GM12878 (cell line): ENCODE results near the gene SIPA1.

ENCODE experiments used
- CHD1 ChIP-seq: IDR thresholded peaks from 2 replicates; pipeline ENCODE4 v1.6.1; 2012; ENCODE audit warnings: low read depth, low read length, improper control_type of control experiment
- CTCF ChIP-seq, 3 experiments: IDR thresholded peaks in 2 of 3; conservative IDR thresholded peaks in 1 of 3; 2 replicates each; pipeline ENCODE4 v1.5.1; 2011; ENCODE audit warnings: low read depth in 3 of 3, low read length in 3 of 3, mild to moderate bottlenecking in 3 of 3, control low read depth in 2 of 3, moderate library complexity in 2 of 3, inconsistent platforms in 1 of 3, mixed read lengths in 1 of 3; ENCODE audit not compliant: control insufficient read depth in 2 of 3, insufficient read depth in 1 of 3; ENCODE audit errors: extremely low read depth in 1 of 3
- ELK1 ChIP-seq: IDR thresholded peaks from 2 replicates; pipeline ENCODE4 v1.6.1; 2012; ENCODE audit warnings: low read depth, low read length, improper control_type of control experiment
- ETV6 ChIP-seq, 2 experiments: fragments of 450-650 bp in 1 of 2; IDR thresholded peaks in 1 of 2; conservative IDR thresholded peaks in 1 of 2; 2 replicates each; pipeline ENCODE4 v1.6.1; 2014; ENCODE audit warnings: antibody characterized with exemption in 1 of 2, borderline replicate concordance in 1 of 2, low read depth in 1 of 2, mild to moderate bottlenecking in 1 of 2, moderate library complexity in 1 of 2
- FOXM1 ChIP-seq: IDR thresholded peaks from 2 replicates; pipeline ENCODE4 v1.6.1; 2012; ENCODE audit warnings: low read depth, mild to moderate bottlenecking, inconsistent platforms, low read length, moderate library complexity
- HDAC6 ChIP-seq: fragments of 200-600 bp; sonication (generic); IDR thresholded peaks from one replicate; pipeline ENCODE4 v1.8.0; 2017; ENCODE audit warnings: antibody characterized with exemption; ENCODE audit not compliant: unreplicated experiment
- NR2C2 ChIP-seq: IDR thresholded peaks from 2 replicates; pipeline ENCODE4 v1.6.1; 2011; ENCODE audit warnings: borderline replicate concordance, low read depth; ENCODE audit not compliant: control insufficient read depth, insufficient read length
- POLR2A ChIP-seq: IDR thresholded peaks from 2 replicates; pipeline ENCODE4 v1.6.1; 2011; ENCODE audit warnings: low read depth, mild to moderate bottlenecking, low read length
- RFX5 ChIP-seq: IDR thresholded peaks from 2 replicates; pipeline ENCODE4 v1.6.1; 2011; ENCODE audit warnings: low read depth, low read length, improper control_type of control experiment
- TAF1 ChIP-seq: IDR thresholded peaks from 2 replicates; pipeline ENCODE4 v1.6.1; 2011; ENCODE audit warnings: mild to moderate bottlenecking, low read depth, low read length, borderline replicate concordance
- ZBTB11 ChIP-seq: fragments of 450-650 bp; formaldehyde crosslinking; IDR thresholded peaks from 2 replicates; pipeline ENCODE4 v1.5.0; 2022; ENCODE audit warnings: mild to moderate bottlenecking, missing genetic modification characterization
- ZNF24 ChIP-seq: fragments of 450-650 bp; IDR thresholded peaks from 2 replicates; pipeline ENCODE4 v1.6.1; 2017; ENCODE audit warnings: antibody characterized with exemption, mild to moderate bottlenecking
- ZNF274 ChIP-seq: IDR thresholded peaks from one replicate; pipeline ENCODE4 v1.8.0; 2011; ENCODE audit not compliant: insufficient read length, insufficient read depth
- ZZZ3 ChIP-seq: IDR thresholded peaks from 2 replicates; pipeline ENCODE4 v1.6.1; 2011; ENCODE audit warnings: low read depth; ENCODE audit not compliant: control insufficient read depth, insufficient read length

- no peak for TF ChIP-seq ELK1
- TF ChIP-seq ZZZ3, result no peak
- TF ChIP-seq CTCF (IDR thresholded peaks at IDR 0.05 in 2 of 3, conservative IDR thresholded peaks at IDR 0.05 in 1 of 3; ENCODE audit: control insufficient read depth in 2 of 3, extremely low read depth in 1 of 3, insufficient read depth in 1 of 3, low read depth in 3 of 3, low read length in 3 of 3), result peak; percentile 83 to 91 (median 88)
- no peak for TF ChIP-seq CHD1
- TF ChIP-seq ZNF24, result no peak
- no peak for TF ChIP-seq TAF1
- TF ChIP-seq POLR2A, result peak; percentile 71
- TF ChIP-seq RFX5, result no peak
- TF ChIP-seq HDAC6, result no peak
- no peak for TF ChIP-seq ZBTB11 (CRISPR knock-in tag)
- peak in 1 of 2 experiments; percentile 75; a peak in 2 of 4 replicates for TF ChIP-seq ETV6 (conservative IDR thresholded peaks at IDR 0.05 in 1 of 2, IDR thresholded peaks at IDR 0.05 in 1 of 2; ENCODE audit: borderline replicate concordance in 1 of 2, low read depth in 1 of 2)
- peak; percentile 76; the same call in 1 of the 2 replicates for TF ChIP-seq FOXM1
- no peak for TF ChIP-seq ZNF274
- no peak for TF ChIP-seq NR2C2
Observed at GRCh38 chr11:65588199-65589054, 49.5 kb upstream of the SIPA1 start.
